ENCODE results near the gene EPN2. TPM values are rescaled to one million over a fixed set of nuclear protein-coding genes. Genes with fewer than 3 reads are reported as not detected.
A peak's percentile ranks its signal among the peaks of the same experiment; 100 is the strongest.
"Not testable (repeated sequence)": the region's sequence is repeated elsewhere in the genome, so short reads cannot be mapped to it uniquely, and the experiment has no call there.

The EPN2 gene
- total RNA-seq, 4 donors from 2014 or later, result 26.5 to 49.2 (median 38.9) TPM

- Histone ChIP-seq H3K27me3 (no peaks in the 10 kb centered on the region), H3K36me3 (no peaks in the 10 kb centered on the region), H3K9me3 (no peaks in the 10 kb centered on the region), H3K27ac (replicated peaks in 1 of 4) (peak overlapping the region; percentile 74 to 84 (median 81)), H3K4me3 (no peak overlapping the region), H3K4me1 (peaks cover 30 to 45% (median 40%) of the 10 kb centered on the region in 4 donors)
- 93% methylated on average over 10 of the region's 13 CpGs for WGBS
- DNase-seq (ENCODE audit: extremely low spot score), result no peak
- no peak for TF ChIP-seq POLR2AphosphoS5 (IDR thresholded peaks at IDR 0.05)
- TF ChIP-seq POLR2A (IDR thresholded peaks at IDR 0.05; ENCODE audit: low read depth), result no peak
- TF ChIP-seq, protein P1, sequence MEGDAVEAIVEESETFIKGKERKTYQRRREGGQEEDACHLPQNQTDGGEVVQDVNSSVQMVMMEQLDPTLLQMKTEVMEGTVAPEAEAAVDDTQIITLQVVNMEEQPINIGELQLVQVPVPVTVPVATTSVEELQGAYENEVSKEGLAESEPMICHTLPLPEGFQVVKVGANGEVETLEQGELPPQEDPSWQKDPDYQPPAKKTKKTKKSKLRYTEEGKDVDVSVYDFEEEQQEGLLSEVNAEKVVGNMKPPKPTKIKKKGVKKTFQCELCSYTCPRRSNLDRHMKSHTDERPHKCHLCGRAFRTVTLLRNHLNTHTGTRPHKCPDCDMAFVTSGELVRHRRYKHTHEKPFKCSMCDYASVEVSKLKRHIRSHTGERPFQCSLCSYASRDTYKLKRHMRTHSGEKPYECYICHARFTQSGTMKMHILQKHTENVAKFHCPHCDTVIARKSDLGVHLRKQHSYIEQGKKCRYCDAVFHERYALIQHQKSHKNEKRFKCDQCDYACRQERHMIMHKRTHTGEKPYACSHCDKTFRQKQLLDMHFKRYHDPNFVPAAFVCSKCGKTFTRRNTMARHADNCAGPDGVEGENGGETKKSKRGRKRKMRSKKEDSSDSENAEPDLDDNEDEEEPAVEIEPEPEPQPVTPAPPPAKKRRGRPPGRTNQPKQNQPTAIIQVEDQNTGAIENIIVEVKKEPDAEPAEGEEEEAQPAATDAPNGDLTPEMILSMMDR (IDR thresholded peaks at IDR 0.05), result no peak
- TF ChIP-seq EP300 (IDR thresholded peaks at IDR 0.05), result no peak
- intact Hi-C loops (cut with DNase I), result no loop called here
These were observed 110.3 kb downstream of the EPN2 start for GRCh38 chr17:19347323-19348080.

GRCh38 chr17:19348081-19348650 lies 111.0 kb downstream of the EPN2 start:
- Histone ChIP-seq H3K4me3 (no peak overlapping the region), H3K9me3 (no peaks in the 10 kb centered on the region), H3K27ac (replicated peaks in 1 of 4) (peak overlapping the region in 2 of 4 donors; percentile 74 to 81), H3K4me1 (peaks cover 29 to 41% (median 38%) of the 10 kb centered on the region in 4 donors), H3K27me3 (no peaks in the 10 kb centered on the region), H3K36me3 (no peaks in the 10 kb centered on the region)
- TF ChIP-seq, protein P1 (IDR thresholded peaks at IDR 0.05), result no peak
- TF ChIP-seq POLR2A (IDR thresholded peaks at IDR 0.05; ENCODE audit: low read depth), result no peak
- no peak for TF ChIP-seq EP300 (IDR thresholded peaks at IDR 0.05)
- no peak for TF ChIP-seq POLR2AphosphoS5 (IDR thresholded peaks at IDR 0.05)
- DNase-seq (ENCODE audit: extremely low spot score), result no peak
- WGBS, result 94% methylated on average over 9 of the region's 9 CpGs
- intact Hi-C loops (cut with DNase I), result no loop called here

DNA sequence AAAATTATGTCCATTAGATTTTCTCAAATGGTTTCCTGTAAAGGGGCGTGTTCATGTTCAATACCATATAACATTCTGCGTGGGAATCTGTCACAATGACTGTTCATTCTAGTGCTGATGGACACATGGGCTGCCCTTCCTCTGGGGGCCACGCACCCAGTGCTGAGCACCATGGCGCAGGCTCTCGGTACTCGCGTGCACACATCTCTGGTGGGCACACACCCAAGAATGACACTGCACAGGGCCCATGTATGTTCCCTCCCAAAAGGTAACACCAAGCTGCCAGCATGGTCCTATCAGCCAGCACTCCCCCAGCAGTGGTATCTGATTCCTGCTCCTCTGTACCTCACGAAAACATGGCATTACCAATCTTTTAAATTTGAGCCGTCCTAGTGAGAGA lies 111.6 kb downstream of the EPN2 start:
- peaks cover 29 to 41% (median 36%) of the 10 kb centered on the region in 4 donors for H3K4me1 ChIP-seq
- WGBS, result 97% methylated on average over 9 of the region's 9 CpGs
- TF ChIP-seq POLR2AphosphoS5 (IDR thresholded peaks at IDR 0.05) (no peak), POLR2A (IDR thresholded peaks at IDR 0.05; ENCODE audit: low read depth) (no peak), EP300 (IDR thresholded peaks at IDR 0.05) (no peak)
- TF ChIP-seq, protein P1 (IDR thresholded peaks at IDR 0.05), result no peak
- no peaks in the 10 kb centered on the region for H3K36me3 ChIP-seq
- intact Hi-C loops (cut with DNase I), result no loop called here
- H3K27me3 ChIP-seq, result no peaks in the 10 kb centered on the region
- H3K4me3 ChIP-seq, result no peak overlapping the region
- no peak overlapping the region for H3K27ac ChIP-seq (replicated peaks in 1 of 4)
- no peaks in the 10 kb centered on the region for H3K9me3 ChIP-seq
- no peak for DNase-seq (ENCODE audit: extremely low spot score)

DNA sequence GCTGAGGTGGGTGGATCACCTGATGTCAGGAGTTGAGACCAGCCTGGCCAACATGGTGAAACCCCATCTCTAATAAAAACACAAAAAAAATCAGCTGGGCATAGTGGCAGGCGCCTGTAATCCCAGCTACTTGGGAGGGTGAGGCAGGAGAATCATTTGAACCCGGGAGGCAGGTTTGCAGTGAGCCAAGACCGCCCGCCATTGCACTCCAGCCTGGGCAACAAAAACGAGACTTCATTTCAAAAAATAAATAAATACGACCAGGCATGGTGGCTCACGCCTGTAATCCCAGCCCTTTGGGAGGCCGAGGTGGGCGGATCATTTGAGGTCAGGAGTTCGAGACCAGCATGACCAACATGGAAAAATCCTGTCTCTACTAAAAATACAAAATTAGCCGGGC lies 116.2 kb downstream of the EPN2 start:
- H3K4me1 ChIP-seq; DNase-seq (ENCODE audit: extremely low spot score); H3K9me3 ChIP-seq; H3K27me3 ChIP-seq; H3K4me3 ChIP-seq; H3K27ac ChIP-seq (replicated peaks in 1 of 4); intact Hi-C loops (cut with DNase I): not testable (repeated sequence)
- peaks cover 0 to 17% (median 5%) of the 10 kb centered on the region in 4 donors for H3K36me3 ChIP-seq
- 96% methylated on average over 11 of the region's 11 CpGs for WGBS

DNA sequence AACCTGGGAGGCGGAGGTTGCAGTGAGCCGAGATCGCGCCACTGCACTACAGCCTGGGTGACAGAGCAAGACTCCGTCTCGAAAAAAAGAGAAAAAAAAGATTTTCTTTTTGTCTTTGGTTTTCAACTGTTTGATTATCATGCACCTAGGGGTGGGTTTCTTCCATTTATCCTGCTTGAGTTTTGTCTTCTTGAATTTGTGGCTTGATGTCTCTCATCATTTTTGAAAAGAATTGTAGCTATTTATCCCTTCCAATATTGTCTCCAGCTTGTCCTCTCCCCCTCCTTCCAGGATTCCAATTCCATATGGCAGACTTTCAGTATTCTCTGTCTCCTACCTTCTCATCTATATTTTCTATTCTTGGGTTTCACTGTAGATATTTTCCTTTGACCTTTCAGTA lies 117.6 kb downstream of the EPN2 start:
- TF ChIP-seq EP300 (IDR thresholded peaks at IDR 0.05) (no peak), POLR2AphosphoS5 (IDR thresholded peaks at IDR 0.05) (no peak), POLR2A (IDR thresholded peaks at IDR 0.05; ENCODE audit: low read depth) (no peak)
- TF ChIP-seq, protein P1 (IDR thresholded peaks at IDR 0.05), result no peak
- no peak for DNase-seq (ENCODE audit: extremely low spot score)
- intact Hi-C loops (cut with DNase I), result no loop called here
- Histone ChIP-seq H3K27me3 (no peaks in the 10 kb centered on the region), H3K27ac (replicated peaks in 1 of 4) (no peak overlapping the region), H3K36me3 (peaks cover 0 to 19% (median 6%) of the 10 kb centered on the region in 4 donors), H3K4me1 (no peaks in the 10 kb centered on the region), H3K4me3 (no peak overlapping the region), H3K9me3 (no peaks in the 10 kb centered on the region)
- 94% methylated on average over 6 of the region's 6 CpGs for WGBS

Measured in esophagus muscularis mucosa (tissue), 4 donors.